Astrocyte of the spinal cord (primary cell): ENCODE results near the gene MINDY2.
A peak's percentile ranks its signal among the peaks of the same experiment; 100 is the strongest.

Source experiments
- DNase-seq: peaks from one replicate; pipeline ENCODE4 v3.0.0; 2011; ENCODE audit warnings: low read depth, low spot score
- H3K4me3 ChIP-seq: 2 replicates; pipeline ENCODE4 v1.5.1; 2011; ENCODE audit warnings: low read depth, mild to moderate bottlenecking, low read length, moderate library complexity
- CTCF ChIP-seq: IDR thresholded peaks from 2 replicates; pipeline ENCODE4 v1.5.1; 2012; ENCODE audit warnings: low read depth, mild to moderate bottlenecking, low read length, inconsistent platforms
- in situ Hi-C: cut with HindIII; loops from 2 replicates; pipeline ENCODE4 v1.10.0; 2017; ENCODE audit warnings: low sequenced_read_pairs

The MINDY2 gene

DNA sequence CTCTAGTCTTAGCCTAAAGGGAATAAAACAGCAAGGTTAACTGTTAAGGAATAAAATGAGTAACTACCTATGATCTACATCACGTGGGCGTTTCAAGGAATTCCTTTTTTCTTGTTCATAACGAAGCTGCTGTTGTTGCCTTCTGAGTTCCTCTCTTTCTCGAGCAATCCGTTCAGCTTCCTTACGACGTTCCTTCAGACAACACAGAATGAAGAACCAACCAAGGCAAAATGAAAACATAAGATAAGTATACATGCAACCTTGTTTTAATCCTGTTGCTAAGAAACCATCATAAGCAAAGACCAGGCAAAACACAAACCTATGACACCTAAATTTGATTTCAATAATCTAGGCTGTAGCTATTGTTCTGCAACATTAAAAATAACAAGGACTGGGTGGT, 118.3 kb downstream of the MINDY2 start:
- no peak for DNase-seq
- H3K4me3 ChIP-seq: no peak overlapping the region
- TF ChIP-seq CTCF: no peak
- in situ Hi-C loops: no loop called here

DNA sequence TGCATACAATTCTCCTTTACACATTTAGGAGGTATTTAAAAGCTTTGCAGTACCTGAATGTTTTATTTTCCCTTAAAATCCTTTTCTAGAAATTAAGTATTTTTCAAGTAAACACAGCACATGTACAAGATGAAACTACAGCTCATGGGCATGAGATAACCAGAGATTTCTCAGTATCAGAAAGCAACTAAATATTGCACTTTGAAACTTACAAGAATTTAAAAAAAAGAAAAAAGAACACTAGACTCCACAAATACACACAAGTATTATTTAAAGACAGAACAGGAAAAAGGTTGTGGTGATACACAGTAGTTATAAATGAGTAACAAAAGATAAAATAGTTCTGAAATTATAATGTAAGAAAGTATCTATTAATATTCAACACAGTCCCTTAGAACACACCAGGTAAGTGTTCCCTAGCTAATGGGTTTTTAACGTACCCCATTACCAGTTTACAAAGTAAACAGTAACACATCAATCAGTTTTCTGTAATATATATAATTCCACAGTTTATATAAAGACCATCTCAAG, 127.1 kb downstream of the MINDY2 start:
- no peak overlapping the region for H3K4me3 ChIP-seq
- in situ Hi-C loops: no loop called here
- DNase-seq: no peak
- TF ChIP-seq CTCF: no peak

- no peak for DNase-seq
- in situ Hi-C loops: no loop called here
- H3K4me3 ChIP-seq: no peak overlapping the region
- no peak for TF ChIP-seq CTCF
Observed at GRCh38 chr15:58900631-58901030, 129.5 kb downstream of the MINDY2 start.

GRCh38 chr15:58908550-58909309, 137.6 kb downstream of the MINDY2 start:
- in situ Hi-C loops: no loop called here
- H3K4me3 ChIP-seq: no peak overlapping the region
- no peak for DNase-seq
- TF ChIP-seq CTCF: no peak

GRCh38 chr15:58909616-58910015, 138.5 kb downstream of the MINDY2 start:
- DNase-seq: peak; percentile 5
- no peak overlapping the region for H3K4me3 ChIP-seq
- no peak for TF ChIP-seq CTCF
- in situ Hi-C loops: no loop called here

DNA sequence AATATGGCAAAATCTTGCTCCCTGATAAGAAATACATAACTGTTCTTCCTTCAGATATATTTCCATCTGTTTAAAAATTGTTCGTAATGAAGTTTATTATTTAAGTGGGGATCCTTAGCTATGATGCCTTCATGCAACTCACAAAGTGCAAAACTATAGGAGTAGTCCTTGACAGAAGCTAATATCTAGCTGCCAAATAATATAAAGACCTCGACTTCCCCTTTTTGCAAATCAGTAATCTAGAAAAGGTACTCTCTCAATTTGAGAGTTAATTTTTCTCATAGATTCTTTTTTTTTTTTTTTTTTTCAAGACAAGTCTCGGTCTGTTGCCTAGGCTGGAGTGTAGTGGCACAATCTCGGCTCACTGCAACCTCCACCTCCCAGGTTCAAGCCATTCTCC, 139.4 kb downstream of the MINDY2 start:
- no peak for TF ChIP-seq CTCF
- in situ Hi-C loops: no loop called here

More for the DNA sequence above, 139.4 kb downstream of the MINDY2 start:
- no peak for DNase-seq
- no peak overlapping the region for H3K4me3 ChIP-seq
